H9 (cell line): ENCODE measurements around the gene C20orf173. TPM values are rescaled to one million over a fixed set of nuclear protein-coding genes. Genes with fewer than 3 reads are reported as not detected.

Experiments
- DNase-seq: peaks from one replicate; pipeline ENCODE4 v3.0.0-alpha.2; 2017
- H2AFZ ChIP-seq: one replicate; pipeline ENCODE4 v1.6.1; 2013; ENCODE audit warnings: mild to moderate bottlenecking, low read length, control low read depth, moderate library complexity
- H2AK5ac ChIP-seq: 2 replicates; pipeline ENCODE4 v1.6.1; 2013; ENCODE audit warnings: low read length, control low read depth, mixed read lengths; ENCODE audit not compliant: insufficient read length
- H2BK120ac ChIP-seq: one replicate; pipeline ENCODE4 v1.6.1; 2013; ENCODE audit warnings: low read depth, mild to moderate bottlenecking, low read length, control low read depth, inconsistent platforms; ENCODE audit not compliant: poor library complexity, severe bottlenecking
- H2BK12ac ChIP-seq: 2 replicates; pipeline ENCODE4 v1.6.1; 2013; ENCODE audit warnings: low read length, control low read depth, mixed read lengths, low read depth; ENCODE audit not compliant: insufficient read length
- H2BK15ac ChIP-seq: 2 replicates; pipeline ENCODE4 v1.6.1; 2013; ENCODE audit warnings: low read depth, low read length, control low read depth
- H2BK20ac ChIP-seq: one replicate; pipeline ENCODE4 v1.6.1; 2013; ENCODE audit warnings: low read depth, mild to moderate bottlenecking, low read length, control low read depth, inconsistent platforms; ENCODE audit not compliant: poor library complexity, severe bottlenecking
- H2BK5ac ChIP-seq: 2 replicates; pipeline ENCODE4 v1.6.1; 2013; ENCODE audit warnings: low read length, control low read depth, mixed read lengths; ENCODE audit not compliant: insufficient read length
- H3K14ac ChIP-seq: 2 replicates; pipeline ENCODE4 v1.6.1; 2013; ENCODE audit warnings: low read length, control low read depth; ENCODE audit not compliant: insufficient read depth
- H3K18ac ChIP-seq: 2 replicates; pipeline ENCODE4 v1.6.1; 2013; ENCODE audit warnings: low read depth, mild to moderate bottlenecking, mixed read lengths, low read length, control low read depth; ENCODE audit not compliant: insufficient read length
- H3K23ac ChIP-seq: 2 replicates; pipeline ENCODE4 v1.6.1; 2013; ENCODE audit warnings: low read length, control low read depth, mixed read lengths, low read depth; ENCODE audit not compliant: insufficient read length
- H3K23me2 ChIP-seq: 2 replicates; pipeline ENCODE4 v1.6.1; 2013; ENCODE audit warnings: low read depth, mild to moderate bottlenecking, mixed read lengths, low read length, control low read depth; ENCODE audit not compliant: insufficient read length, poor library complexity, severe bottlenecking
- H3K27ac ChIP-seq: 2 replicates; pipeline ENCODE4 v1.5.1; 2013; ENCODE audit warnings: low read length, control low read depth, mixed read lengths, low read depth; ENCODE audit not compliant: insufficient read length
- H3K27me3 ChIP-seq: 2 replicates; pipeline ENCODE4 v1.6.1; 2013; ENCODE audit warnings: low read length, control low read depth, inconsistent platforms; ENCODE audit not compliant: insufficient read depth
- H3K4ac ChIP-seq: 2 replicates; pipeline ENCODE4 v1.6.1; 2013; ENCODE audit warnings: low read depth, mild to moderate bottlenecking, control low read depth, inconsistent platforms, low read length, moderate library complexity
- H3K4me1 ChIP-seq: 2 replicates; pipeline ENCODE4 v1.6.1; 2013; ENCODE audit warnings: low read length, control low read depth, inconsistent platforms; ENCODE audit not compliant: insufficient read depth
- H3K4me2 ChIP-seq: 2 replicates; pipeline ENCODE4 v1.6.1; 2013; ENCODE audit warnings: low read length, control low read depth, mixed read lengths; ENCODE audit not compliant: insufficient read length, insufficient read depth
- H3K56ac ChIP-seq: 2 replicates; pipeline ENCODE4 v1.6.1; 2013; ENCODE audit warnings: low read depth, mild to moderate bottlenecking, mixed read lengths, low read length, control low read depth; ENCODE audit not compliant: insufficient read length
- H3K79me1 ChIP-seq: 2 replicates; pipeline ENCODE4 v1.6.1; 2013; ENCODE audit warnings: low read depth, mild to moderate bottlenecking, moderate library complexity, low read length, control low read depth, inconsistent platforms; ENCODE audit not compliant: insufficient read depth, poor library complexity, severe bottlenecking
- H3K79me2 ChIP-seq: 2 replicates; pipeline ENCODE4 v1.6.1; 2013; ENCODE audit warnings: low read length, control low read depth, inconsistent platforms; ENCODE audit not compliant: insufficient read depth
- H3K9ac ChIP-seq: 2 replicates; pipeline ENCODE4 v1.6.1; 2013; ENCODE audit warnings: low read length, control low read depth, mixed read lengths; ENCODE audit not compliant: insufficient read length; ENCODE audit errors: extremely low read depth
- H3K9me3 ChIP-seq: one replicate; pipeline ENCODE4 v1.6.1; 2013; ENCODE audit warnings: low read depth, low read length, inconsistent platforms; ENCODE audit not compliant: control insufficient read depth
- H3T11ph ChIP-seq: one replicate; pipeline ENCODE4 v1.6.1; 2013; ENCODE audit warnings: mild to moderate bottlenecking, low read length, control low read depth, inconsistent platforms
- H4K20me1 ChIP-seq: one replicate; pipeline ENCODE4 v1.6.1; 2013; ENCODE audit not compliant: control insufficient read depth, insufficient read length, insufficient read depth
- H4K5ac ChIP-seq: 2 replicates; pipeline ENCODE4 v1.6.1; 2013; ENCODE audit warnings: low read depth, mild to moderate bottlenecking, mixed read lengths, low read length, control low read depth; ENCODE audit not compliant: insufficient read length
- H4K8ac ChIP-seq: replicated peaks from 2 replicates; pipeline ENCODE4 v1.6.1; 2013; ENCODE audit warnings: low read length, control low read depth, mixed read lengths, low read depth; ENCODE audit not compliant: insufficient read length
- H4K91ac ChIP-seq: 2 replicates; pipeline ENCODE4 v1.6.1; 2013; ENCODE audit warnings: low read depth, mild to moderate bottlenecking, moderate library complexity, mixed read lengths, low read length, control low read depth; ENCODE audit not compliant: insufficient read length
- H3K27ac Mint-ChIP-seq, 3 experiments: 2 replicates in 2 of 3; 3 replicates in 1 of 3; pipeline ENCODE4 v1.8.0; 2020 to 2021; ENCODE audit warnings: mixed read lengths in 3 of 3, mild to moderate bottlenecking in 1 of 3, moderate library complexity in 1 of 3
- H3K27me3 Mint-ChIP-seq: 2 replicates; pipeline ENCODE4 v1.8.0; 2021; ENCODE audit warnings: low read depth, mild to moderate bottlenecking, moderate library complexity, mixed read lengths
- H3K36me3 Mint-ChIP-seq, 3 experiments: 2 replicates in 2 of 3; 3 replicates in 1 of 3; pipeline ENCODE4 v1.8.0; 2020 to 2021; ENCODE audit warnings: low read depth in 3 of 3, mixed read lengths in 3 of 3; ENCODE audit not compliant: insufficient read depth in 1 of 3
- H3K4me1 Mint-ChIP-seq, 2 experiments: 2 replicates each; pipeline ENCODE4 v1.8.0; 2020; ENCODE audit warnings: mixed read lengths in 2 of 2
- H3K4me3 Mint-ChIP-seq, 2 experiments: 2 replicates in 1 of 2; 3 replicates in 1 of 2; pipeline ENCODE4 v1.8.0; 2020 to 2021; ENCODE audit warnings: mild to moderate bottlenecking in 2 of 2, mixed read lengths in 2 of 2, moderate library complexity in 1 of 2
- H3K9me3 Mint-ChIP-seq, 2 experiments: 2 replicates in 1 of 2; 3 replicates in 1 of 2; pipeline ENCODE4 v1.8.0; 2020; ENCODE audit warnings: mild to moderate bottlenecking in 2 of 2, mixed read lengths in 2 of 2, moderate library complexity in 1 of 2
- CTCF ChIP-seq: fragments of 200-600 bp; sonication (generic); conservative IDR thresholded peaks from 3 replicates; pipeline ENCODE4 v1.8.0; 2021; ENCODE audit warnings: antibody characterized with exemption, mild to moderate bottlenecking
- WGBS: extraction: QIAGEN DNeasy Blood & Tissue Kit; methylation state at CpG from one replicate; pipeline ENCODE4 v1.1.7; 2013; ENCODE audit warnings: missing lambda C conversion rate, low lambda C conversion rate, mixed read lengths; ENCODE audit not compliant: insufficient read length; ENCODE audit errors: extremely low coverage; 5-methylcytosine and 5-hydroxymethylcytosine counted together
- total RNA-seq: library from RNA; stranded (reverse); gene quantifications from 2 replicates; pipeline ENCODE4 v1.2.1, GENCODE V29; 2021

The C20orf173 gene
- total RNA-seq, 1 experiment from 2014 or later: not detected

GRCh38 chr20:35511814-35512420, 17.5 kb downstream of the C20orf173 start:
- Histone ChIP-seq H3K27me3 (no peaks in the 10 kb centered on the region), H3K18ac (no peak overlapping the region), H4K20me1 (no peaks in the 10 kb centered on the region), H3K23me2 (no peaks in the 10 kb centered on the region), H4K8ac (no peak overlapping the region), H2AFZ (no peak overlapping the region), H4K91ac (no peak overlapping the region), H3K23ac (no peak overlapping the region), H2BK12ac (no peak overlapping the region), H2BK5ac (no peak overlapping the region), H3T11ph (no peak overlapping the region), H3K9me3 (no peaks in the 10 kb centered on the region), H3K14ac (no peak overlapping the region), H3K56ac (no peak overlapping the region), H2BK120ac (no peak overlapping the region), H3K27ac (no peak overlapping the region), H2BK15ac (no peak overlapping the region), H3K9ac (no peak overlapping the region), H3K4me2 (no peak overlapping the region), H3K79me1 (no peaks in the 10 kb centered on the region), H4K5ac (no peak overlapping the region), H3K4me1 (no peaks in the 10 kb centered on the region), H2AK5ac (no peak overlapping the region), H3K79me2 (no peaks in the 10 kb centered on the region), H3K4ac (no peak overlapping the region), H2BK20ac (no peak overlapping the region)
- no peaks in the 10 kb centered on the region; the same call in 1 of the 2 replicates for H3K27me3 Mint-ChIP-seq
- H3K4me3 Mint-ChIP-seq: no peak overlapping the region
- no peaks in the 10 kb centered on the region for H3K4me1 Mint-ChIP-seq
- peak; percentile 37 for DNase-seq
- WGBS: no CpG with 5 or more reads among the region's 2 CpGs
- H3K36me3 Mint-ChIP-seq: peaks cover 4 to 43% (median 42%) of the 10 kb centered on the region in 3 experiments; a peak in 6 of 7 replicates
- peak overlapping the region in 1 of 3 experiments; percentile 70; a peak in 2 of 7 replicates for H3K27ac Mint-ChIP-seq
- TF ChIP-seq CTCF: peak; percentile 71
- H3K9me3 Mint-ChIP-seq: no peaks in the 10 kb centered on the region
